GM19239 (cell line): ENCODE measurements around the gene POLR2F.
"Not testable (repeated sequence)": the region's sequence is repeated elsewhere in the genome, so short reads cannot be mapped to it uniquely, and the experiment has no call there.

ENCODE experiments used
- DNase-seq: peaks from one replicate; pipeline ENCODE4 v3.0.0; 2011; ENCODE audit warnings: low spot score; ENCODE audit not compliant: insufficient read length
- FAIRE-seq: peaks from 2 replicates; lab custom pipeline; 2011; peaks lifted over from hg19 to GRCh38; lab: Jason Lieb, UNC

POLR2F gene

DNA sequence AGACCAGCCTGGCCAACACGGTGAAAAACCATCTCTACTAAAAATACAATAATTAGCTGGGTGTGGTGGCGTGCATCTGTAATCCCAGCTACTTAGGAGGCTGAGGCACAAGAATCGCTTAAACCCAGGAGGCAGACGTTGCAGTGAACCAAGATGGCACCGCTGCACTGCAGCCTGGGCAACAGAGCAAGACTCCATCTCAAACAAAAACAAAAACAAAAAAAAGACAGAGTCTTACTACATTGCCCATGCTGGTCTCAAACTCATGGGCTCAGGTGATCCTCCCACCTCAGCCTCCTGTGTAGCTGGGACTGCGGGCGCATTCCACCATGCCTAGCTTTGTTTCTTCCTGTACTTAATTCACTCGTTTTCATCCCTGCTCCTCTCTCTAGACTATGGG, 22.5 kb downstream of the POLR2F start:
- not testable (repeated sequence) for DNase-seq, FAIRE-seq

- FAIRE-seq (no peak), DNase-seq (no peak)
These were observed 23.0 kb downstream of the POLR2F start for GRCh38 chr22:37976547-37976946.

GRCh38 chr22:37979782-37980181, 26.3 kb downstream of the POLR2F start:
- no peak for FAIRE-seq

GRCh38 chr22:37981282-37982011, 27.9 kb downstream of the POLR2F start:
- DNase-seq (no peak), FAIRE-seq (no peak)

More at GRCh38 chr22:37979782-37980181, 26.3 kb downstream of the POLR2F start:
- DNase-seq = no peak

GRCh38 chr22:37982151-37982785, 28.8 kb downstream of the POLR2F start:
- FAIRE-seq (no peak), DNase-seq (no peak)

DNA sequence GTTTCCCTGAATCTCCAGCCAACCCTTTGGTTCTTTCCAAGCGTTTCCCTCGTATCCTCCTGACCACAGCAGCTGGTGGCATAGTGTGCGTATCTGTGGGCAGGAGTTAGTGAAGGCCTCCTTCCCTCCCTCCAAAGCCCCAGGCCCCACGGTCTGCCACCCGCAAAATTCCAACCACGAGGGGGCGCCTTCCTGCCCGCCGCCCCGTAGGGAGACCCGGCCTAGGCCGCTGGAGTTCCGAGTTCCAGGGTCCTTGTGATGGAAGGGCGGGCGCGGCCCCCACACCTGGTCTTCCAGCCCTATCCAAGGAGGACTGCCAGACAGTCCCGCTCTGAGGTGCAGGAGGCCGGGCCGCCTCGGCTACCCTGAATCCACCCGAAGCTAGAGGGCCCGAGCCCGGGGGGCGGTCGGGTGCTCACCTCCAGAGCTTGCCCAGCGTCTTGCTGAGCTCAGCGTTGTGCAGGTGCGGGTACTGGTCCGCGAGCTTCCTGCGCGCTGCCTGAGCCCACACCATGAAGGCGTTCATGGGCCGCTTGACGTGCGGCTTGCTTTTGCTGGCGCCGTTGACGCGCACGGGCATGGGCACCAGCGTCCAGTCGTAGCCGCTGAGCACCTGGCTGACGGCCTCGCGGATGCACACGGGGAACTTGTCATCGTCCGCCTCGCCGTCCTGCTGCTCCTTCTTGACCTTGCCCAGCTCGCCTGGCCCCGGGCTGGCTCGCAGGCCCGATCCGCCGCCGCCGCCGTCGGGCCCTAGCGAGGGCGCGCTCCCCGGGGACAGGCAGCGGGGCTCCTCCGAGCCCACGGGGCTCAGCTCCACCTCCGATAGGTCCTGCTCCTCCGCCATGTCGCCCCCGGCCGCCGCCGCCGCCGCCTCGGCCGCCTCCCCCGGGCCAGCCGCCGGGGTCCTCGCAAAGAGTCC, 29.7 kb downstream of the POLR2F start:
- FAIRE-seq = no peak
- DNase-seq = no peak

GRCh38 chr22:37983860-37984791, 30.6 kb downstream of the POLR2F start, which contains the start of gene SOX10:
TSS of gene SOX10 (minus strand) at chr22:37984555. CDS start at chr22:37983784, 771 bp downstream.
- DNase-seq (no peak), FAIRE-seq (no peak)

- DNase-seq (no peak), FAIRE-seq (no peak)
These were observed 31.6 kb downstream of the POLR2F start for GRCh38 chr22:37985050-37985585.

DNA sequence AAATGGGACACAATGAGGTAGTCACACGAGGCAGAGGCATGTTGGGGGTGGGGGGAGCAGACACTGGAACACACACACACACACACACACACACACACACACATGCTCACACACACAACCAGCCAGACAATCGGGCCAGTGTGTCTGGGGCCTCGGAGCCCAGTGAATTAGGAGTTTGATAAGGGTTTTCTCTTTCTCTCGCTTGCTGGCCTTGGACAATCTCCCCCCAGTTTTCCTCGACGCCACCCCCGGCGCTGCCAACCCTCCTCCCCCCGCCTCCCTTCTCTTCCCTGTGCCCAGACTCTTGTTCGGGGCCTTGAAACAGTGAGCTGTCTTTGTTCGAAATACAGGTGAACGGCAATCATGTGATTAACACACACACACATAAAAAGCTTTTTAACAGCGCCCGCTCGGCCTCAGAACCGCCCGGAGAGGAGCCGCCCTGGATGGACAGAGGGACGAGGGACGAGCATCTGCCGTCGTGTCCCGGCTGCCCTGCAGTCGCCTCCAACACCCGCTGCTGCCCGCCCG, 32.3 kb downstream of the POLR2F start:
- FAIRE-seq = no peak
- DNase-seq = no peak

DNA sequence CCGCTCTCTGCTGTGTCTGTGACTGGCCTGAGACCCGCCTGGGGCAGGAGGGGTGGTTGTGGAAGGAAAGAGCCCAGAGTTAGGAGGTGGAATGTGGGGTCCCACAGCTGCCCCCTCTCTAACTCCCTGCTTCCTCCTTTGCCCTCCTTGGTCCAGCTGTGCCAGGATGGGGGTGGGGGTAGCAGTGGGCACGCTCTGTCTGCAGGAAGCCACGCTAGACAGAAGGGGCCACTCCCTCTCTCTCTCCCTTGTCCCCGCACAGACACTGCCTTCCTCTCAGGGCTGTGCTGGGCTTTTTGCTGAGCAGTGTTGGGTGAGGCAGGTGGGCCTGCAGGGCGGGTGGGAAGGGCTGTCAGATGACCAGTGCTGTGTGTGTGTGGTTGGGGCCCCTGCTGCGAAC, 32.9 kb downstream of the POLR2F start:
- DNase-seq (no peak), FAIRE-seq (no peak)

DNA sequence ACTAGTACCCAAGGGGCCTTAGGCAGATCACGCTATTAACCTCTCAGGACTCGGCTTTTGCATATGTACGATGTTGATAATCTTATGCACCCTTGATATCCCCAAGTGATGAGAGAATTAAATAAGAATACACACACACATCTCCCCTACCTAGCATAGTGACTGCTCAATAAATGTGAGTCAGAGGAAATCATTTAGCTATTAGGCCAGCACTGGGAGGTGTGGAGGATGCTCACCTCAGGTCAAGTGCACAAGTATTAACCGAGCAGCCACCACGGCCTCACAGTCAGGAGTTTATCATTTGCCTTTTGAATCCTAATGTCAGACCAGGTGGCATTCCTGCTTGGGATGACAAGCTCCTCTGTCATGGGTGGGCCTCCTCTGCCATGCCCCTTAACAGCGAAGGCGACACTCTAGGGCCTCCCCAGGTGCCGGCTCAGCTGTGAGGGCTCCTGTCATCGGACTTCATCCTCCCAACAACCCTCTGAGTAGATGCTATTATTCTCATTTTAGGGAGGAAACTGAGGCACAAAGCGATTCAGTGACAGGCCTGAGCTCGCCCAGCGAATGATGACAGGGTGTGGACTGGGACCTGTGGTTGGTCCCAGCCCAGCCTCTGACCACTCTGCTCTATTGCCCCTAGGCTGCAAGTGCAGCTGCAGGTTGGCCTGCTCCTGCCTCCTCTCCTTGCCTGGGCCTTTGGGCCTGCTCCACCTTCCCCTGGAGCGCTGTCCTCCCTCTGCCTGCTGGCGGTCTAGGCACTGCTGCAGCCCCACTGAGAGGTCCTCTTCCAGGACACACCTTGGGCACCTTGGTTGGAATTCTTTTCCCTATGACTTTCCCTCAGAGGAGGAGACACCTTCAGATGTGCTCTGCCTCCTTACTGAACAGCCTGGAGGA, 35.9 kb downstream of the POLR2F start:
- FAIRE-seq (no peak), DNase-seq (no peak)

DNA sequence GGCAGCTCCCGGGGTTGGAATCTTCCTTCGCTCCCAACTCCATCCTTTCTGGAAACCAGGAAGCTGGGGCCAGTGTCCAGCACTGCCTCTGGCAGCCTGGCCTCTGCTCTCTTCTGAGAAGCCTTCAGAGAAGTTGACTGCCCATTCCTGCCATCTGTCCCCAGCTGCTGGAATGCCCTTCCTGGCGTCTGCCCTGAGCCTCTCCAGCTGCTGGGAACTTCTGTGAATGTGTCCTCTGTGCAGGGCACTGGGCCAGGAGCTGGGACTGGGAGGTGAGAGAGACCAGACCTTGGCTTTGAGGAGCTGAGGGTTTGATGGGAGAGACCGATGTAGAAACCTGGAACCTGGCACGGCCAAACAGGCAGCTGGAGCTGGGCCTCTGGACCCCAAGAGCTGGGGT, 36.8 kb downstream of the POLR2F start:
- FAIRE-seq (no peak), DNase-seq (no peak)

GRCh38 chr22:37990862-37991261, 37.4 kb downstream of the POLR2F start:
- DNase-seq = no peak
- FAIRE-seq = no peak

DNA sequence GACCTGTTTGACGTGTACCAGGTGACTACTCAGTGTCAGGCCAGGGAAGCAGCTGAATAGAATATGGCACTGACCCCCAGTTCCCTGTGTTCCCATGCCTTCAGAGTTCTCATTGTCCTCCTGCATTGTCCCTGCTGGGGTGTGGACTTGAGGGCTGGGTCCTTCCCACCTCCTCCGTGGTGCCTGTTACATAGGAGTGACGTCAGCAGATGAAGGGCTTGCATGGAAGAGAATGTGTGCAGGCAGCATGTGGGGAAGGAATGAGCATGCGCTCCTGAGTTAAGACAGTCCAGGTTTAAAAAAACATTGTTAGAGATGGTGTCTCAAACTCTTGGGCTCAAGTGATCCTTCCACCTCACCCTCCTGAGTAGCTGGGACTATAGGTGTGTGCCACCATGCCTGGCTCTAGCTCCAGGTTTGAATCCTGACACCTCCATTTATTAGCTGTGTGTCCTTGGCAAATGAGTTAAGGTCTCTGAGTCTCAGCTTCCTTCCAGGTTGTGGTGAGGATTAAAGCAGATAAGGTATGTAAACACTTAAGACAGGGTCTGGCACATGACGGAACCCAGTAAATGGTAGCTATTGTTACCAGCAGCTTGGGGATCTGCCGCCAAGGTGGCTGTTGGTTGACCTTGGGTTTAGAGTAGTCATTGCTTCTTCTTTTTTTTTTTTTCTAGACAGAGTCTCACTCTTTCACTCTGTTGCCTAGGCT, 38.4 kb downstream of the POLR2F start:
- FAIRE-seq (no peak), DNase-seq (no peak)

- no peak for DNase-seq
- FAIRE-seq = no peak
These were observed 40.5 kb downstream of the POLR2F start for GRCh38 chr22:37994049-37994448.

DNA sequence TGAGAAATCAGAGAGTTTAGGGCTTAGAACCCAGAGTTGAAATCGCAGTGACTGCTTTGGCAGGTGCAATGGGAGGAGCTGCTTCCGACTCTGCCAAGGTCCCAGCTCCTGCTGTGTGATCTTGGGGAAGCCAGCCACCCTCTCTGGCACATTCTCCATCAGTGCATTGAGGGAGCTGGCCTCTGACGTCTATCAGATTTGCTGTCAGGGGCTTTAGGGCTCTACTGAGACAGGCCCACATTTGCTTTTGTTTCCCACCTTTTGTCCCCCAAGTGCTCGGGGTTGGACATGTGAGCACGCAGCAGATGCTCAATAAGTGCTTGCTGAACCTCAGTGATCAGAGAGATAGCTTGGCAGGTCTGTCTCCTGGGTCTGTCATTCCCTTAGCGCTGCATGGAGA, 41.5 kb downstream of the POLR2F start:
- FAIRE-seq (no peak), DNase-seq (no peak)

DNA sequence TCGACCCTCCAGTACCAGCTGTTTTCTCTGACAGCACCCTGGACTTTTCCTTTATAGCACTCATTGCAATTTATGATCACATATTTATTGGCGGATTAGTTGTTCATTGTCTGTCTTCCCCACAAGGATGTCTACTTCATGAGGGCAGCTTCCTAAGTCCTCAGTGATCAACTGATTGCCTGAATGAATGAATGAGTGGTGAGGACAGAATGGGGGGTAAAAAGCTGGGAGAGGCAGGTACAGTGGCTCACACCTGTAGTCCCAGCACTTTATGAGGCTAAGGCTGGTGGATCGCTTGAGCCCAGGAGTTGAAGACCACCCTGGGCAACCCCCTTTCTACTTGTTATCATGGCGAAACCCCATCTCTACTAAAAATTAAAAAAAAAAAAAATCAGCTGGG, 42.0 kb downstream of the POLR2F start:
- no peak for FAIRE-seq
- DNase-seq = no peak

GRCh38 chr22:37996079-37996478, 42.6 kb downstream of the POLR2F start:
- FAIRE-seq = no peak
- DNase-seq = no peak
